GM23248 (cell line): ENCODE data around the gene LPIN3.

Source experiments
- EZH2 ChIP-seq: fragments of 200-600 bp; sonication (generic); IDR thresholded peaks from 2 replicates; pipeline ENCODE4 v1.6.1; 2018; ENCODE audit warnings: antibody characterized with exemption, mild to moderate bottlenecking; ENCODE audit not compliant: insufficient read depth, poor library complexity, severe bottlenecking
- EZH2phosphoT487 ChIP-seq: fragments of 200-600 bp; sonication (generic); IDR thresholded peaks from 2 replicates; pipeline ENCODE4 v1.6.1; 2018; ENCODE audit warnings: antibody characterized with exemption, moderate library complexity, mild to moderate bottlenecking, low read depth; ENCODE audit not compliant: insufficient read depth

- TF ChIP-seq EZH2phosphoT487 (no peak), EZH2 (no peak)
Observed at GRCh38 chr20:41352106-41352505, 11.5 kb downstream of the LPIN3 start.
